GM19193 (cell line): ENCODE measurements around the gene HEATR3.

ENCODE experiments used
- POLR2A ChIP-seq: IDR thresholded peaks from 4 replicates; pipeline ENCODE4 v1.6.1; 2011; ENCODE audit not compliant: insufficient read depth, insufficient read length; ENCODE audit errors: extremely low read depth

Gene HEATR3

GRCh38 chr16:50079397-50080140, 13.8 kb downstream of the HEATR3 start:
- TF ChIP-seq POLR2A = no peak

- no peak for TF ChIP-seq POLR2A
These were observed 15.8 kb downstream of the HEATR3 start for GRCh38 chr16:50081428-50082018.

GRCh38 chr16:50083996-50084395, 18.2 kb downstream of the HEATR3 start:
- no peak for TF ChIP-seq POLR2A

- no peak for TF ChIP-seq POLR2A
These were observed 20.4 kb downstream of the HEATR3 start for GRCh38 chr16:50086176-50086575.

- TF ChIP-seq POLR2A = no peak
These were observed 22.5 kb downstream of the HEATR3 start for GRCh38 chr16:50088302-50088701.

- no peak for TF ChIP-seq POLR2A
These were observed 27.1 kb downstream of the HEATR3 start for GRCh38 chr16:50092891-50093290.

GRCh38 chr16:50093607-50094539, 28.1 kb downstream of the HEATR3 start:
- no peak for TF ChIP-seq POLR2A

- TF ChIP-seq POLR2A = no peak
These were observed 31.0 kb downstream of the HEATR3 start for GRCh38 chr16:50096791-50097190.

GRCh38 chr16:50099957-50100648, 34.3 kb downstream of the HEATR3 start:
- TF ChIP-seq POLR2A = no peak

- TF ChIP-seq POLR2A = no peak
These were observed 36.4 kb downstream of the HEATR3 start for GRCh38 chr16:50102051-50102746.

GRCh38 chr16:50103764-50104163, 38.0 kb downstream of the HEATR3 start:
- TF ChIP-seq POLR2A = no peak

GRCh38 chr16:50114357-50115129, 48.8 kb downstream of the HEATR3 start:
- TF ChIP-seq POLR2A = no peak

GRCh38 chr16:50120711-50121110, 54.9 kb downstream of the HEATR3 start:
- no peak for TF ChIP-seq POLR2A
